Measurements from ENCODE around the gene ACBD6. TPM values are rescaled to one million over a fixed set of nuclear protein-coding genes. Genes with fewer than 3 reads are reported as not detected.
A peak's percentile ranks its signal among the peaks of the same experiment; 100 is the strongest.

ACBD6 gene
- total RNA-seq, 1 donor from 2014 or later, result 34.4 TPM

DNA sequence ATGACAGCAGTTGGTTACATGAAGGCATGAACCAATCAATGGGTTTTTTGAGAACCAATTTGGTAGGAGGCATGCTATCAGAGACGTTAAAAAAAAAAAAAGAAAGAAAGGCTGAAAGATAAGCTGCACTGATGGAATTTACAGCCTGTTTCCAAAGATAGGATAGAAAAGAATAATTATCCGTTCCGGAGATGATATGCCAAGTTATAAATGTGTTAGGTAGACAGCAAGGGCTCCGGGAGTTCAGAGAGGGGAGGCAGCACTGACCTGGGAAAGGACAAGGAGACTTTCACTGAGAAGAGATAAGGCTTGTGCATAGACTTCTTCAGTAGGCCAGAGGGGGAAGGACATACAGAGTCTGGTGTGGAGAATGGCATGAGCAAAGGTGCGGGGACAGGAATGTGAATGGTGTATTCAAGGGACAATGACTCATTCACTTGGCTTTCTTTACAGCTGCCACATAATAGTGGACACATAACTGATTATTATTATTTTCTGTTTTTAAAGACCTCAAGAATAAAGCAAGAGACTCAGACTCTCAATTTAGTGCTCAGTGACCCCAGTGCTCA, 24.8 kb upstream of the ACBD6 start:
- intact Hi-C loops (cut with DNase I), result loop anchor here (10.0 kb wide), 1 partner anchor 98 kb away; no protein-coding TSS in a partner anchor

DNA sequence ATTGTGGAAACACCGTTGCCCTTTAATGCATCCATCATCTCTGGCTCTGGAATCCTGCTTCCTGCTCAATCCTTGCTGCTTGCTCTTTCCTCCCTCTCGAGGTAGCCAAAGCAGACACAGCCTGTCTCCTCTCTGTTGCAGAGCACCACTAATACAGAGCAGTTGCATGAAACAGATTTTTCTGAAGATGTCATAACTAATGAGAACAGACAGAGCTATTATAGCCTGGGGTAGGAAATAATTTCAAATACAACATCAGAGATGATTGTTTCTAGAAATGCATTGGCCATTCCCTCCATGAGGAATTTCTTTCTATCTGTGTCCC, 23.3 kb upstream of the ACBD6 start:
- TF ChIP-seq POLR2A (IDR thresholded peaks at IDR 0.05) (no peak), CTCF (IDR thresholded peaks at IDR 0.05) (no peak), POLR2AphosphoS5 (IDR thresholded peaks at IDR 0.05; ENCODE audit: insufficient read depth in 1 of 2, low read depth in 1 of 2) (no peak)
- Histone ChIP-seq H3K4me1 (no peaks in the 10 kb centered on the region), H3K27me3 (no peaks in the 10 kb centered on the region), H3K27ac (no peak overlapping the region), H3K9me3 (no peaks in the 10 kb centered on the region), H3K36me3 (no peaks in the 10 kb centered on the region), H3K4me3 (no peak overlapping the region)
- intact Hi-C loops (cut with DNase I), result loop anchor here (10.0 kb wide), 1 partner anchor 99 kb away; no protein-coding TSS in a partner anchor
- DNase-seq (ENCODE audit: extremely low spot score in 2 of 2), result no peak

More for the DNA sequence above, 24.8 kb upstream of the ACBD6 start:
- no peaks in the 10 kb centered on the region for H3K36me3 ChIP-seq
- TF ChIP-seq POLR2AphosphoS5 (IDR thresholded peaks at IDR 0.05; ENCODE audit: insufficient read depth in 1 of 2, low read depth in 1 of 2), result no peak
- TF ChIP-seq CTCF (IDR thresholded peaks at IDR 0.05), result no peak
- TF ChIP-seq POLR2A (IDR thresholded peaks at IDR 0.05), result no peak
- H3K27me3 ChIP-seq, result no peaks in the 10 kb centered on the region
- no peaks in the 10 kb centered on the region for H3K4me1 ChIP-seq
- H3K27ac ChIP-seq, result no peak overlapping the region
- DNase-seq (ENCODE audit: extremely low spot score in 2 of 2), result no peak
- no peak overlapping the region for H3K4me3 ChIP-seq
- no peaks in the 10 kb centered on the region for H3K9me3 ChIP-seq

GRCh38 chr1:180524915-180525714, 22.7 kb upstream of the ACBD6 start:
- Histone ChIP-seq H3K9me3 (no peaks in the 10 kb centered on the region), H3K27ac (no peak overlapping the region), H3K36me3 (no peaks in the 10 kb centered on the region), H3K4me3 (no peak overlapping the region), H3K4me1 (no peaks in the 10 kb centered on the region), H3K27me3 (no peaks in the 10 kb centered on the region)
- DNase-seq (ENCODE audit: extremely low spot score in 2 of 2), result peak in 1 of 2 donors; percentile 81
- no peak for TF ChIP-seq POLR2A (IDR thresholded peaks at IDR 0.05)
- TF ChIP-seq CTCF (IDR thresholded peaks at IDR 0.05), result no peak
- intact Hi-C loops (cut with DNase I), result loop anchor here (10.0 kb wide), 1 partner anchor 100 kb away; no protein-coding TSS in a partner anchor

DNA sequence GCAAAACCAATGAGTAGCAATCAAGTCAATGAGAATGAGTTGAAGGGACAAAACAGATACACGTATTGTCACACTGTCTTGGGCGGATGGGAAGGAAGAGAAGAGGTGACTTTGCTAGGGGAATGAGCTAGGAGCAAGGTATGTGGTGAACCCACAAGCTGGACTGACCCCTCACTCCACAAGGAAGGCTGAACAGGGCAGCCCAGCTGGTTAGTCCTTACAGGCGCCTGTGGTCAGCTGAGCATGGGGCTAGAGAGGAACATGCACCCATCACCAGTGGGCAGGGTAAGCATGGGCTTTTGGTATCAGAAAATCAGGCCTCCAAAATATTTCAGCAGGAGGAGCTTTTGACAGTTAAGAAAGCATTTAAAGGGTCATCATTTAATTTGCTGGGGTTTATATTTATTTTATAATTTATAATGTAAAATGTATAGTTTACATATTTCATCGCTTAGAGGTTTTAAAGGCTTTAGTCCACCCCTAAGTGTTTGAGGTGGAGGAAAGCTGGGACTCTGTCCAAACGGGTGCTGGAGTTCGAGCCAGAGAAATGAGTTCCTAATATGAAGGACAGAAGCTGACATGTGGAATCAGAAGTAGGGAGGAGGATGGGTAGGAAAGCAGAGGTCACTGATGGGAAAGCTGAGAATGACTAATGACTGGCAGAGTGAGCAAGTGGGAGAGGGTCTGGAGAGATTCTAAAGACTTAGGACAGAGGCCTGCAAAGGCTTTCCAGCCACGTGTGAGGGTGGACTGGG, 22.0 kb upstream of the ACBD6 start:
- Histone ChIP-seq H3K4me1 (no peaks in the 10 kb centered on the region), H3K36me3 (no peaks in the 10 kb centered on the region), H3K9me3 (no peaks in the 10 kb centered on the region), H3K27ac (no peak overlapping the region), H3K4me3 (no peak overlapping the region), H3K27me3 (no peaks in the 10 kb centered on the region)
- TF ChIP-seq CTCF (IDR thresholded peaks at IDR 0.05), result no peak
- TF ChIP-seq POLR2AphosphoS5 (IDR thresholded peaks at IDR 0.05; ENCODE audit: insufficient read depth in 1 of 2, low read depth in 1 of 2), result no peak
- TF ChIP-seq POLR2A (IDR thresholded peaks at IDR 0.05), result no peak
- peak in 1 of 2 donors; percentile 72 for DNase-seq (ENCODE audit: extremely low spot score in 2 of 2)
- intact Hi-C loops (cut with DNase I), result loop anchor here (10.0 kb wide), 1 partner anchor 100 kb away; no protein-coding TSS in a partner anchor

Data from vagina (tissue), 2 donors.